SK-N-SH treated with all-trans-retinoic acid at 6 μM for 48 hours (cell line): ENCODE results near the gene TYSND1.

Experiments
- ARNTL ChIP-seq: fragments of 450-650 bp; formaldehyde crosslinking; IDR thresholded peaks from 2 replicates; pipeline ENCODE4 v1.5.0; 2020; ENCODE audit warnings: low read depth, mild to moderate bottlenecking, moderate library complexity, borderline replicate concordance
- BACH2 ChIP-seq: fragments of 250-450 bp; sonication (Bioruptor Pico); IDR thresholded peaks from 2 replicates; pipeline ENCODE4 v1.9.0; 2021; ENCODE audit warnings: mild to moderate bottlenecking, borderline replicate concordance
- ESRRG ChIP-seq: fragments of 250-450 bp; sonication (Bioruptor Pico); IDR thresholded peaks from 2 replicates; pipeline ENCODE4 v1.6.1; 2021; ENCODE audit warnings: mild to moderate bottlenecking
- OSR1 ChIP-seq: fragments of 250-450 bp; sonication (Bioruptor Pico); IDR thresholded peaks from 2 replicates; pipeline ENCODE4 v1.8.0; 2022; ENCODE audit warnings: moderate library complexity, mild to moderate bottlenecking, inconsistent platforms
- RARB ChIP-seq: fragments of 250-450 bp; sonication (Bioruptor Pico); IDR thresholded peaks from 2 replicates; pipeline ENCODE4 v1.8.0; 2021; ENCODE audit warnings: mild to moderate bottlenecking, moderate library complexity
- ZC3H10 ChIP-seq: fragments of 250-450 bp; sonication (Bioruptor Pico); IDR thresholded peaks from 2 replicates; pipeline ENCODE4 v1.5.1; 2021; ENCODE audit warnings: mild to moderate bottlenecking, moderate library complexity
- ZFP3 ChIP-seq: fragments of 250-450 bp; sonication (Bioruptor Pico); IDR thresholded peaks from 2 replicates; pipeline ENCODE4 v1.5.0; 2020; ENCODE audit warnings: mild to moderate bottlenecking, moderate library complexity
- ZNF565 ChIP-seq: fragments of 450-650 bp; formaldehyde crosslinking; conservative IDR thresholded peaks from 2 replicates; pipeline ENCODE4 v1.5.0; 2020; ENCODE audit warnings: low read depth, mild to moderate bottlenecking, moderate library complexity
- ZNF8 ChIP-seq: fragments of 450-650 bp; formaldehyde crosslinking; IDR thresholded peaks from 2 replicates; pipeline ENCODE4 v1.5.0; 2020; ENCODE audit warnings: mild to moderate bottlenecking, moderate library complexity
- TF ChIP-seq, protein P1 (sequence below): fragments of 250-450 bp; sonication (Bioruptor Pico); IDR thresholded peaks from 2 replicates; pipeline ENCODE4 v1.5.1; 2020; ENCODE audit warnings: low read depth, mild to moderate bottlenecking, moderate library complexity
- TF ChIP-seq, protein P2 (sequence below): fragments of 250-450 bp; sonication (Bioruptor Pico); IDR thresholded peaks from 2 replicates; pipeline ENCODE4 v1.5.0; 2020; ENCODE audit warnings: mild to moderate bottlenecking, moderate library complexity

DNA sequence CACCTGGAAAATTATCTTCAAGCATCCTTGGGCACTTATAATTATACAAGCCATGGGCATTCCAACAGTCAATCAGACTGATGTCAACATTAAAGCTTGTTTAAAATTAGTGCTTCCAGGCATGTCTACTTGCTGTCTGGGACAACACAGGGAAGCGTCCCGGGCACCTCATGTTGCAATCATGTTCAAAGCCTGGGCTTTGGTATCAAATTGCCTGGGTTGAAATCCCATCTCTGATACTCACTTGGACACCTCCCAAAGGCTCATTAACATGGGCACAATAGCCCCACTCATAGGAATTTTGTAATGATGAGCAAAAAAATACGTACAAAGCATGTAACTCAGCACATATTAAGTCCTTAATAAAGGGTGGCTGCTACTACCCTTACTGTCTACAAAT, 28.3 kb downstream of the TYSND1 start:
- TF ChIP-seq, protein P1, sequence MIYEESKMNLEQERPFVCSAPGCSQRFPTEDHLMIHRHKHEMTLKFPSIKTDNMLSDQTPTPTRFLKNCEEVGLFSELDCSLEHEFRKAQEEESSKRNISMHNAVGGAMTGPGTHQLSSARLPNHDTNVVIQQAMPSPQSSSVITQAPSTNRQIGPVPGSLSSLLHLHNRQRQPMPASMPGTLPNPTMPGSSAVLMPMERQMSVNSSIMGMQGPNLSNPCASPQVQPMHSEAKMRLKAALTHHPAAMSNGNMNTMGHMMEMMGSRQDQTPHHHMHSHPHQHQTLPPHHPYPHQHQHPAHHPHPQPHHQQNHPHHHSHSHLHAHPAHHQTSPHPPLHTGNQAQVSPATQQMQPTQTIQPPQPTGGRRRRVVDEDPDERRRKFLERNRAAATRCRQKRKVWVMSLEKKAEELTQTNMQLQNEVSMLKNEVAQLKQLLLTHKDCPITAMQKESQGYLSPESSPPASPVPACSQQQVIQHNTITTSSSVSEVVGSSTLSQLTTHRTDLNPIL (CRISPR knock-in tag): no peak
- TF ChIP-seq ZNF8 (CRISPR knock-in tag): no peak
- TF ChIP-seq, protein P2, sequence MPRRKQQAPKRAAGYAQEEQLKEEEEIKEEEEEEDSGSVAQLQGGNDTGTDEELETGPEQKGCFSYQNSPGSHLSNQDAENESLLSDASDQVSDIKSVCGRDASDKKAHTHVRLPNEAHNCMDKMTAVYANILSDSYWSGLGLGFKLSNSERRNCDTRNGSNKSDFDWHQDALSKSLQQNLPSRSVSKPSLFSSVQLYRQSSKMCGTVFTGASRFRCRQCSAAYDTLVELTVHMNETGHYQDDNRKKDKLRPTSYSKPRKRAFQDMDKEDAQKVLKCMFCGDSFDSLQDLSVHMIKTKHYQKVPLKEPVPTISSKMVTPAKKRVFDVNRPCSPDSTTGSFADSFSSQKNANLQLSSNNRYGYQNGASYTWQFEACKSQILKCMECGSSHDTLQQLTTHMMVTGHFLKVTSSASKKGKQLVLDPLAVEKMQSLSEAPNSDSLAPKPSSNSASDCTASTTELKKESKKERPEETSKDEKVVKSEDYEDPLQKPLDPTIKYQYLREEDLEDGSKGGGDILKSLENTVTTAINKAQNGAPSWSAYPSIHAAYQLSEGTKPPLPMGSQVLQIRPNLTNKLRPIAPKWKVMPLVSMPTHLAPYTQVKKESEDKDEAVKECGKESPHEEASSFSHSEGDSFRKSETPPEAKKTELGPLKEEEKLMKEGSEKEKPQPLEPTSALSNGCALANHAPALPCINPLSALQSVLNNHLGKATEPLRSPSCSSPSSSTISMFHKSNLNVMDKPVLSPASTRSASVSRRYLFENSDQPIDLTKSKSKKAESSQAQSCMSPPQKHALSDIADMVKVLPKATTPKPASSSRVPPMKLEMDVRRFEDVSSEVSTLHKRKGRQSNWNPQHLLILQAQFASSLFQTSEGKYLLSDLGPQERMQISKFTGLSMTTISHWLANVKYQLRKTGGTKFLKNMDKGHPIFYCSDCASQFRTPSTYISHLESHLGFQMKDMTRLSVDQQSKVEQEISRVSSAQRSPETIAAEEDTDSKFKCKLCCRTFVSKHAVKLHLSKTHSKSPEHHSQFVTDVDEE (CRISPR knock-in tag): no peak
- no peak for TF ChIP-seq ZFP3 (CRISPR knock-in tag)
- TF ChIP-seq OSR1 (CRISPR knock-in tag): no peak
- TF ChIP-seq ARNTL: no peak
- no peak for TF ChIP-seq RARB (CRISPR knock-in tag)
- TF ChIP-seq ZC3H10 (CRISPR knock-in tag): no peak
- TF ChIP-seq BACH2 (CRISPR knock-in tag): no peak
- no peak for TF ChIP-seq ESRRG (CRISPR knock-in tag)
- no peak for TF ChIP-seq ZNF565 (CRISPR knock-in tag)
